Measurements from ENCODE around the gene RPL36AL.

GRCh38 chr14:49612251-49612650, 8.2 kb downstream of the RPL36AL start:
- TF ChIP-seq POLR2A (IDR thresholded peaks at IDR 0.05) = no peak
- TF ChIP-seq CTCF (IDR thresholded peaks at IDR 0.05) = no peak

Data from testis (tissue), 2 donors.